Colonic mucosa (tissue), 4 donors: ENCODE results near the gene TRIM62. TPM values are rescaled to one million over a fixed set of nuclear protein-coding genes. Genes with fewer than 3 reads are reported as not detected.
"Not testable (repeated sequence)": the region's sequence is repeated elsewhere in the genome, so short reads cannot be mapped to it uniquely, and the experiment has no call there.

Experiments used
- DNase-seq: peaks from one replicate; pipeline ENCODE4 v3.0.0-alpha.2; 2020
- H3K27ac ChIP-seq: fragments of 200-600 bp; one replicate; pipeline ENCODE4 v1.8.0; 2021
- H3K27me3 ChIP-seq: fragments of 200-600 bp; one replicate; pipeline ENCODE4 v1.8.0; 2021
- H3K36me3 ChIP-seq: fragments of 200-600 bp; one replicate; pipeline ENCODE4 v1.8.0; 2021
- H3K4me1 ChIP-seq: fragments of 200-600 bp; one replicate; pipeline ENCODE4 v1.8.0; 2021; ENCODE audit warnings: mild to moderate bottlenecking
- H3K4me3 ChIP-seq: fragments of 200-600 bp; one replicate; pipeline ENCODE4 v1.8.0; 2021
- H3K9ac ChIP-seq, 2 donors: one replicate each; pipeline ENCODE4 v1.7.0; 2013; ENCODE audit warnings: control low read depth in 2 of 2, low read depth in 2 of 2, low read length in 2 of 2
- H3K9me3 ChIP-seq: fragments of 200-600 bp; one replicate; pipeline ENCODE4 v1.8.0; 2021
- intact Hi-C: fragments of 100-400 bp; cut with DNase I; formaldehyde crosslinking; loops from one replicate; pipeline ENCODE4 v1.14.1; 2022
- total RNA-seq, 2 donors: library from RNA; stranded (reverse); fragmentation: NEBNext Ultra II Directional in 1 of 2; extraction: Animal tissue kit (Norgen Biotek cat#: 25700) in 1 of 2; gene quantifications; one replicate each; pipeline ENCODE4 v1.2.1, GENCODE V29; 2021
- TF ChIP-seq, protein P1 (sequence below): fragments of 200-600 bp; IDR thresholded peaks from one replicate; pipeline ENCODE4 v1.8.0; 2022; ENCODE audit warnings: antibody characterized with exemption, mild to moderate bottlenecking
- donor health status: healthy.
- donor health status: DM: no; HTN: no; CAD: no.
- donor health status: DM: no; HTN: no; CAD: no.

Gene TRIM62
- total RNA-seq, 2 donors from 2014 or later = 4.9 to 6.2 TPM

DNA sequence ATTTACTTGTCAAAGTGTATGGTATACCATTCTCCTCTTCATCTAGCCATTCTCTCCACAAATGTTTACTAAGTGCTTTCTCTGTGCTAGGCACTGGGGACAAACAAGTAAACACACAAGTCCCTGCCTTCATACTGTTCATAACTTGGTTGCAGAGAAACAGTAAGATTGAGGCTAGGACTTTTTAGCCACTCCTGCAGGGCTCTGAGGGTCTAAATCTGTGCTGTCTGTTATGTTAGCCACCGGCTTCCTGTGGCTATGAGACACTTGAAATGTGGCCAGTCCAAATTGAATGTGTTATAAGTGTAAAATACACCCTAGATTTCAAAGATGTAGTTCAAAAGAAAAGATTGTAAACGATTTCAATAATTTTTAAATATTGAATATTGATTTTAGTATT, 50.7 kb downstream of the TRIM62 start:
- Histone ChIP-seq H3K27me3 (no peaks in the 10 kb centered on the region), H3K4me3 (no peak overlapping the region), H3K27ac (no peak overlapping the region), H3K36me3 (no peaks in the 10 kb centered on the region), H3K4me1 (peaks cover 2% of the 10 kb centered on the region), H3K9ac (no peak overlapping the region), H3K9me3 (no peaks in the 10 kb centered on the region)
- intact Hi-C loops = no loop called here
- no peak for DNase-seq
- TF ChIP-seq, protein P1, sequence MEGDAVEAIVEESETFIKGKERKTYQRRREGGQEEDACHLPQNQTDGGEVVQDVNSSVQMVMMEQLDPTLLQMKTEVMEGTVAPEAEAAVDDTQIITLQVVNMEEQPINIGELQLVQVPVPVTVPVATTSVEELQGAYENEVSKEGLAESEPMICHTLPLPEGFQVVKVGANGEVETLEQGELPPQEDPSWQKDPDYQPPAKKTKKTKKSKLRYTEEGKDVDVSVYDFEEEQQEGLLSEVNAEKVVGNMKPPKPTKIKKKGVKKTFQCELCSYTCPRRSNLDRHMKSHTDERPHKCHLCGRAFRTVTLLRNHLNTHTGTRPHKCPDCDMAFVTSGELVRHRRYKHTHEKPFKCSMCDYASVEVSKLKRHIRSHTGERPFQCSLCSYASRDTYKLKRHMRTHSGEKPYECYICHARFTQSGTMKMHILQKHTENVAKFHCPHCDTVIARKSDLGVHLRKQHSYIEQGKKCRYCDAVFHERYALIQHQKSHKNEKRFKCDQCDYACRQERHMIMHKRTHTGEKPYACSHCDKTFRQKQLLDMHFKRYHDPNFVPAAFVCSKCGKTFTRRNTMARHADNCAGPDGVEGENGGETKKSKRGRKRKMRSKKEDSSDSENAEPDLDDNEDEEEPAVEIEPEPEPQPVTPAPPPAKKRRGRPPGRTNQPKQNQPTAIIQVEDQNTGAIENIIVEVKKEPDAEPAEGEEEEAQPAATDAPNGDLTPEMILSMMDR = no peak

DNA sequence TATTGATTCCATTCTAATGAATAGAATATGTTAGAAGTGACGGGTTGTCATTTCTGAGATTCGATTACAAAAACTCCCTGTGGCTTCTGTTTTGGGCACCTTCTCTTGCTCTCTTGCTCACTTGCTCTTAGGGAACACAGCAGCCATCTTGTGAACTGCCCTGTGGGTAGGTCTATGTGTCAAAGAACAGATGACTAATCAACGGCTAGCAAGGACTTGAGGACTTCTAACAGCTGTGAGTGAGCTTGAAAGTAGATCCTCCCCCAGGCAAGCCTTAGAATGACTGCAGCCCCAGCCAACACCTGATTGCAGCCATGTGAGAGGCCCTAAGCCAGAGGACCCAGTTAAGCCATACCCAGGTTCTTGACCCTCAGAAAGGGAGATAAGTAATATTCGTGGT, 51.5 kb downstream of the TRIM62 start:
- H3K9me3 ChIP-seq = no peaks in the 10 kb centered on the region
- TF ChIP-seq, protein P1 = no peak
- no peaks in the 10 kb centered on the region for H3K36me3 ChIP-seq
- intact Hi-C loops = no loop called here
- H3K4me1 ChIP-seq = peaks cover 2% of the 10 kb centered on the region
- no peak overlapping the region for H3K27ac ChIP-seq
- no peak overlapping the region for H3K9ac ChIP-seq
- H3K27me3 ChIP-seq = no peaks in the 10 kb centered on the region
- DNase-seq = no peak
- H3K4me3 ChIP-seq = no peak overlapping the region

DNA sequence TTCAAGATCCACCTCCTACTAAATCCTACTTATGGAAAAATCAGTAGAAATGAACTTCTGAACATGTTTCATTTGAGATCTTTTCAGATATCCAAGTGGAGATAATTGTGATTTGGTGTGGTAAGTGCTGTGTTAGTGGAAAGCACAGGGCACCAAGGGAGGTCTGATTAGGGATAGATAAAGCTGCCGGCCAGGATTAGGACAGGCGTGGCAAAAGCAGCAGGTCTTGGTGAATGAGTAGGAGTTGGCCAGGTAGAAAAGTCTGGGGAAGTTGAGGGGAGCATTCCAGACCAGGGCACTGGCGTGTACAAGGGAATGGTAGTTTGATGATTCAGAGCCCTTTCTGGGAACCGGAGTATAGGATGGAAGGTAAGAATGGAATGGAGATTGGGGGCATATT, 53.1 kb downstream of the TRIM62 start:
- H3K9ac ChIP-seq = peak overlapping the region in 1 of 2 donors; percentile 5
- H3K27ac ChIP-seq = no peak overlapping the region
- intact Hi-C loops = no loop called here
- TF ChIP-seq, protein P1 = no peak
- H3K9me3 ChIP-seq = no peaks in the 10 kb centered on the region
- no peaks in the 10 kb centered on the region for H3K36me3 ChIP-seq
- H3K27me3 ChIP-seq = no peaks in the 10 kb centered on the region
- DNase-seq = no peak
- no peak overlapping the region for H3K4me3 ChIP-seq
- peaks cover 2% of the 10 kb centered on the region for H3K4me1 ChIP-seq

DNA sequence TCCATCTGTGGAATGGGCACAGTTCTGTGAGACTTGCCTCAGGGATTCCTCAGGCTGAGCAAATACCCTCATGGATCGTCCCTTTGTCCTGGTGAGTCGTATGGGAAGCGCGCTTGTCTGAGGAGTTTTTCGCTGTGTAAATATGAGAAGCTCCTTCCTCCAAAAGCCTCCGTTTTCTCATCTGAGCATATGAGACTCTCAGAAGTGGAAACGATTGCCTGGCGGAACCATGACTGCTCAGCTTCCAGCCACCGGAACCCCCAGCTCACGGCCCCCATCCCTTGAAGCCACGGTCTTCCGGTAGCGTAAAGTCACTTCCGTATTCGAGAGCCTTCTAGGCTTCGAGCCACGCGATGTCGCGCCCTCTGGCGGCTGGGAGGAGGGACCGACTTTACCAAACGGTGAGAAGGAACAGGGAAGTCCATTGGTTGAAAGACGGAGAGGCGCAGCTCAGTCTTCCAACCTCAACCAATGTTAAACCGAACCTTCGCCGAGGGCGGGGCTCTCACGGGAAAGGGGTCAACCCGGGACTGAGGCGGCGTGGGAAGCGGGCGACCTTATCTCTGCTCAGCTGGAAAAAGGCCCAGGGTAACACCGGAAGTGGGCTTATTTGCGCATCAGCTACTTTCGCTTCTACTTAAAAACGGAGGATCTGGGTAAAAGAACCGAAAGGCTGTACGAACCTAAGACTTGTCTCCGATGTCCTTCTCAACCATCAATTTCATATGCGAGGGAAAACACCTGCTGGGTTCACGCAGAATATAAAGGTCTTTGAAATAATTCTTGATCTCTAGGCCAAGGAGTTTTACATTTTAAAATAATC, 54.6 kb downstream of the TRIM62 start:
- Histone ChIP-seq H3K9ac (peak overlapping the region; percentile 71 to 90), H3K4me1 (peaks cover 2% of the 10 kb centered on the region), H3K27me3 (no peaks in the 10 kb centered on the region), H3K9me3 (no peaks in the 10 kb centered on the region), H3K4me3 (peak overlapping the region; percentile 66), H3K36me3 (no peaks in the 10 kb centered on the region), H3K27ac (peak overlapping the region; percentile 82)
- intact Hi-C loops = no loop called here
- TF ChIP-seq, protein P1 = peak; percentile 94
- DNase-seq = peak; percentile 99

DNA sequence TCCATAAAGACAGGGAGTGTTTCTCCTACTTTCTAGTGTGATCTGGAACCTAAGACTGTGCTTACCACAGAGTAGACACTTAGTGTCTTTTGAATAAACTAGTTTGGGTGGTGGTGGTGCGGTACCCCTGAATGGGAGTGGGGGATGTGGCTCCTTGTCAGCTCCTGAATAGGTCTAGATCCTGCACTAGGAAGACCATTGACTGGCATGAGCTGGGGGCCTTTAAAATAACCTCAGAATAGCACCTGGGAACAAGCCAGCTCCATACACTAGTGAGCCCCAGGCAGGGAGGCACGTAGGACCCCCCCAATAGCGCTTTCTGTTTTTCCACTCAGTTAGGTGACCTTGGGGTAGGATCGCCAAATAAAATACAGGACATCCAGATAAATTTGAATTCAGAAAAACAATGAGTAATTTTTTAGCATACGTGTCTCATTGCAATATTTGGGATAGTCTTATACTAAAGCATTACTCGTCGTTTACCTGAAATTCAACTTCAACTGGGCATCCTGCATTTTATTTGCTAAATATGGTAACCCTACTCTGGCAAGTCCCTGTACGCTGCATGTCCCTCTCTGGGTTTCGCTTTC, 55.3 kb downstream of the TRIM62 start:
- no peaks in the 10 kb centered on the region for H3K27me3 ChIP-seq

DNA sequence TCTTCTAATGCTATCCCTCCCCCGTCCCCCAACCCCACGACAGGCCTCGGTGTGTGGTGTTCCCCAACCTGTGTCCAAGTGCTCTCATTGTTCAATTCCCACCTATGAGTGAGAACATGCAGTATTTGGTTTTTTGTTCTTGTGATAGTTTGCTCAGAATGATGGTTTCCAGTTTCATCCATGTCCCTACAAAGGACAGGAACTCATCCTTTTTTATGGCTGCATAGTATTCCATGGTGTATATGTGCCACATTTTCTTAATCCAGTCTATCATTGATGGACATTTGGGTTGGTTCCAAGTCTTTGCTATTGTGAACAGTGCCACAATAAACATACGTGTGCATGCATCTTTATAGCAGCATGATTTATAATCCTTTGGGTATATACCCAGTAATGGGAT, 57.2 kb downstream of the TRIM62 start:
- H3K9ac ChIP-seq, H3K4me3 ChIP-seq, DNase-seq, H3K9me3 ChIP-seq, H3K36me3 ChIP-seq, intact Hi-C loops, H3K4me1 ChIP-seq, H3K27ac ChIP-seq, H3K27me3 ChIP-seq: not testable (repeated sequence)

More for the DNA sequence above, 55.3 kb downstream of the TRIM62 start:
- Histone ChIP-seq H3K4me3 (peak overlapping the region; percentile 66), H3K9ac (peak overlapping the region; percentile 71 to 90), H3K36me3 (no peaks in the 10 kb centered on the region), H3K9me3 (no peaks in the 10 kb centered on the region), H3K4me1 (peaks cover 2% of the 10 kb centered on the region), H3K27ac (peak overlapping the region; percentile 82)
- TF ChIP-seq, protein P1 = no peak
- DNase-seq = no peak
- intact Hi-C loops = no loop called here
